GM12873 (cell line): ENCODE data around the gene RXYLT1.

ENCODE experiments used
- TF ChIP-seq, protein P1 (sequence below): IDR thresholded peaks from 2 replicates; pipeline ENCODE4 v1.5.1; 2012; ENCODE audit warnings: low read depth, mild to moderate bottlenecking, moderate library complexity, low read length, control low read depth; ENCODE audit not compliant: insufficient read depth; ENCODE audit errors: missing control alignments

RXYLT1 gene

DNA sequence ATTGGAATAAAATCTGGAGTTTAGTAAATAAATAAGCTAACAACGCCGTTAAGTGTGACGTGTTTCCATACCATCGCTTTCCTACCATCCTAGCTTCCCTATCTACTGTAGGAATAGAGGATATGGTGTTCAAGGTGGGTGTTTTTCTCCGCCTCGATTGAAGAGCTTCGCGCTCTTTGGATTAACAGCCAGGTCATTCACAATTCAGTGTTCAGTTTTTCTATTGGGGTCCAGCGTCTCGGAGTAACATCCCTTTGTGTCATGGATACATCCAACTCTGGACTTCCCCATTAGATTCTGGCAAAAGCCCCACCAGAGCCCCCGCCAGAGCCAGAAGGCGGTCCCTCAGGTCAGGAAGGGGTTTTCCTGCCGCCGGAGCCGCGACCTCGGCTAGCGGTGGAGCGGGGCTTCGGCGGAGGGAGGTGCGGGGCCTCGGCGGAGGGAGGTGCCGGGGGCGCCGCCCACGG lies 63.6 kb downstream of the RXYLT1 start:
- TF ChIP-seq, protein P1, sequence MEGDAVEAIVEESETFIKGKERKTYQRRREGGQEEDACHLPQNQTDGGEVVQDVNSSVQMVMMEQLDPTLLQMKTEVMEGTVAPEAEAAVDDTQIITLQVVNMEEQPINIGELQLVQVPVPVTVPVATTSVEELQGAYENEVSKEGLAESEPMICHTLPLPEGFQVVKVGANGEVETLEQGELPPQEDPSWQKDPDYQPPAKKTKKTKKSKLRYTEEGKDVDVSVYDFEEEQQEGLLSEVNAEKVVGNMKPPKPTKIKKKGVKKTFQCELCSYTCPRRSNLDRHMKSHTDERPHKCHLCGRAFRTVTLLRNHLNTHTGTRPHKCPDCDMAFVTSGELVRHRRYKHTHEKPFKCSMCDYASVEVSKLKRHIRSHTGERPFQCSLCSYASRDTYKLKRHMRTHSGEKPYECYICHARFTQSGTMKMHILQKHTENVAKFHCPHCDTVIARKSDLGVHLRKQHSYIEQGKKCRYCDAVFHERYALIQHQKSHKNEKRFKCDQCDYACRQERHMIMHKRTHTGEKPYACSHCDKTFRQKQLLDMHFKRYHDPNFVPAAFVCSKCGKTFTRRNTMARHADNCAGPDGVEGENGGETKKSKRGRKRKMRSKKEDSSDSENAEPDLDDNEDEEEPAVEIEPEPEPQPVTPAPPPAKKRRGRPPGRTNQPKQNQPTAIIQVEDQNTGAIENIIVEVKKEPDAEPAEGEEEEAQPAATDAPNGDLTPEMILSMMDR, result no peak

DNA sequence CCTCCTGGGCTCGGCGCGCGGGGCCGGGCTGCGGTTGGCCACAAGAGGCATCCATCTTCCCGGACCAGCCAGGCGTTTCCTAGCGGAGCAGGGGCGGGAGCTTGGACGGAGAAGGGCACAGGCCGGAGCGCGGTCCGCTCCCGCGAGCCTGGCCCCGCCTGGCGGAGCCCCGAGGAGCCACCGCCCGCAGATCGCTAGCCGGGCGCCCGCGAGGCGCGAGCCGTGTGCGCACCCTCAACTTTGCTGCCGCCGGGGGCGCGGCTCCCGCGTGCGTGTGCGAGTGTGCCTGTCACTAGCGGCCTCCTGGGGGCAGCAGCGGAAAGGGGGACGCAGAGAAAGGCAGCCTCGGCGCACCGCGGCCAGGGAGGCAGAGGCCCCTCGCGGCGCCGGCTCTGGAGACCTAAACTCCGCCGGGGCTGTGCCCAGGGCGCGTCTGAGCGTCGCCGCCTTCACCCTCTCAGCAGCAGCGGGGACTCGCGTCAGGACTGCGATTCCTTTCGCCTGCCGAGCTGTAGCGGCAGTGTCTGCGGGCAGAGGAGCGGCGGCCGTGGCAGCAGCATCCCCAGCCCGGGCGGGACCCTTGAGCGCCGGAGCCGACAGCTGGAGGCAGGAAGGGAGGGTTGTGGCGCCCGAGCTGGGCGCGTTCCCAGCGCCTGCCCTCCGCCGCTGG lies 64.1 kb downstream of the RXYLT1 start:
- TF ChIP-seq, protein P1, result peak; percentile 86

DNA sequence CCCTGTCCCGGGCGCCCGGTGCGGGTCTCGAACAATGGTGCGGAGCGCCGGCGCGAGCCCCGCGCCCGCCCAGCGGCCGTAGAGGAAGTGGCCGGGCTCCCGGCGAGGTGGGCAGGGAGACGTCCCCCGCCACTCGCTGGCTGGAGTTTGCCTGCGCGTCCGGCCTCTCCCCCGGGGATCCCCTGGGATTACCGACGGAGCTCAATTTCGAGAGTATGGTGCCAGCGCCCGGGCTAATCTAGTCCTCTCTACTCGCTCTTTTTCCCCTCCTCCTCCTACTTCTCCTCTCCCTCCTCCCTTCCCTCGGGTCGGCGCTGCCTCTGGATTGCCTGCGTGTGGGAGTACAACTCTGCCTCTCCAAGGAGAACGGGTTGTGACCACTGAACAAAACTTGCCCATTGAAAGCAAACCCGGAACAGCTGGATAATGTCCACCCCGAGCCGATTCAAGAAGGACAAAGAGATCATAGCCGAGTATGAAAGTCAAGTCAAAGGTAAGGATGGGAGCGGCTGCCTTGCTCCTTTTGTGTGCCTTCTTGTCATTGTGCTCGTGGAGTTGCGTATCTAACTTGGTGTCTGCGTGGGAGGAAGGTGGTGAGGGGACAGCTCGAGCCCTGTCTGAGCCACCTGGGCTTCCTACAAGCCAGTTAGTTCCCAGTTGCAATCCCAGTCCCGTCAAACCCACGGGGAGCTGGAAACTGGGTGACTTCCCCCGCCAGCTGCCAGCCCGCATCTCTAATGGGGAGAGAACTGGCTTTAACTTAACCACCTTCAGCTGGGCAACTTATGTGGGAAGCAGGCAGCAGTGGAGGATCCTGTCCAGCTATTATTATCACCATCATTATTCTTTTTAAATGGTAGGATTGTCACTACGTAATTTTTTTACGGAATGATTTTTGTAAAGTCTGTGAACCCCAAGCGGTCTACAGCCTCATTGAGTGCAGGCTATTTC lies 65.0 kb downstream of the RXYLT1 start, which contains the start of gene SRGAP1:
Gene SRGAP1 (plus strand): TSS at position 310 of the 951 bp plus-strand sequence. CDS start 117 bp downstream, at position 427.
- TF ChIP-seq, protein P1, result no peak

DNA sequence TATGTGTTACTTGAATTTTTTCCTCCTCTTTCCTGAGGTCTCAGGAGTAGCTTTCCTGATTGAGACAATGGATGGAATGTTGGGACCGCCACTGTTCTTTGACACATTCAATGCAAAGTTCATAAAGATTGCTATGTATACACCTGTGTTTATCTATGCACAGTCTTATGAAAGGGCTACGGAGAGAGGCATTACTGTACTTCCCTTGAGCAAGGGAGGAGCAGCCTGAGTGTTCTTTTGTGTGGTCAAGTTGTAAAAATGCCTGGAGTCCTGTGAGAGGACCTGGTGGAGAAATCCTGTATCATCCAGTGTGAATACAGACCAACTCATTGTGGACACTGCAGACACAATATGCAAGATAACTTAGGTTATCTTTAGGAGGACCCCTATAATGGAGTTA lies 66.0 kb downstream of the RXYLT1 start:
- TF ChIP-seq, protein P1, result no peak

DNA sequence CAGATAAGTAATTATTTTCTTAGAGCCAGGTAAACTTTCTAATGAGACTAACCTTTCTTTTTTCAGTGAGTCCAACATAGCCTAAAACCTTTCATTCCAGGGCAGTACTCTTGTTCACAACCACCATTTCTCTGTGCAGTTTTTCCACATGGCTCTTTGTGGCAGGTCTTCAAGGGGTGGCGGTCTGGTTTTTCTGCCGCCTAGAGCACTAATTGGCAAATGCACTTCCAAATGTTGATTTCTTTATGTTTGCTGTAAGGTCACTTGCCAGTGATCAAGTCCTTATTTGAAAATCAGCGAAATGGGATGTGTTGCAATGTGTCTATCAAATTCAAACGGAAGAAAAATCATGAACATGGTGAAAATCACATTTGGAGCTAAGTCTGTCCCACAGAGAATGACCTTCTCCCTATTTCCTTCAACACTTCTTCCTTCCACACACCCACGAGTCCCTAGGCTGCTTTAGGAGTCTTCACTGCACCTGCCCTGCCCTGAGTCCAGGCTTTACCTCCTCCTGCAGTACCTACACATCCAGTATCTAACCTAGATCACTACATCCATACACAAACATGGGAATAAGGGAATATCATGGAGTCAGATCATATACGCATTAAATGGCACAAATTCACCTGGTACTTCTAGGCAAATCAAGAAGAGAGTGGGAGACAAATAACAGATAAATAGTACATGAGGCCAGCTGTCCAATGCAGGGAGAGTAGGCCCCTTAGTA lies 66.7 kb downstream of the RXYLT1 start:
- TF ChIP-seq, protein P1, result no peak

DNA sequence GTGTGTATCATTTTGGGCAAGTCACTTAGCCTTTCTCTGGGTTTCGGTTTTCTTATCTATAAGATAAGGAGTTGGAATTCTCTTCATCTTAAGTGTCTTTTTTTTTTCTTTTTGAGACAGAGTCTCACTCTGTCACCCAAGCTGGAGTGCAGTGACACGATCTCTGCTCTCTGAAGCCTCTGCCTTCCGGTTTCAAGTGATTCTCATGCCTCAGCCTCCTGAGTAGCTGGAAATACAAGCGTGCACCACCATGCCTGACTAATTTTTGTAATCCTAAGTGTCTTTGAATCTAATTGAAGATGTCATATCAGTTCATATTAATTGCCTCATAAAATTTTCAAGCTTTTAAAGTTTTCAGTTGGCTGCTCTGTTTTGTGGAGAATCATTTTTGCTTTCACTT lies 68.7 kb downstream of the RXYLT1 start:
- TF ChIP-seq, protein P1, result no peak

DNA sequence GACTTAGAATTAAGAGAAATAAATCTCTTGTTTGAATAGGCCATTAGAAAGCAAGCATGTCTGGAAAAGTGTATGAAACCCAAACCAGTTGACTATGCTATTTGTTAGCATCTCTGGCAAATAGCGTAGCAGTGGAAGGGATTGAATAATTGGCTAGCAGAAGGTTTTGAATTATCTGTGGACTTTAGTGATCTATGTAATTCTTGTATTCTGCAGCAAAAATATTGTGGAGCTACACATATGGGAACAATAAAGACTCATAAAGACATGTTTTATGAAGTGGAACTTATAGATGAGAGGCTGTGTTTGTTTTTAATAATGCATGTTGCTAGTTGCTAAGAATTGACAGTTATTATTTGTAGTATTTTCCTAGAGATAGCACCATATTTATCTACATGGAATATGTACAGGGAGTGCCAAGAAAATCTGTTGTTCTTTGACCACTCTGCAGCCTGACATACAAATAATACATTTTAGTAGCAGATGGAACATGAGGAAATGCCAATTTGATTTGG lies 69.5 kb downstream of the RXYLT1 start:
- TF ChIP-seq, protein P1, result no peak
